ENCODE data around the gene SELENOT.

- TF ChIP-seq CTCF (IDR thresholded peaks at IDR 0.05; ENCODE audit: low read length) (peak; percentile 34), EZH2 (optimal IDR thresholded peaks at IDR 0.05; ENCODE audit: low read depth, low read length) (no peak)
Measured at GRCh38 chr3:150603153-150603979, at the start of gene SELENOT.
